SH-SY5Y (cell line): ENCODE data around the gene CREB3L2.

Experiments used
- GATA2 ChIP-seq: IDR thresholded peaks from 2 replicates; pipeline ENCODE4 v1.6.1; 2011; ENCODE audit warnings: mild to moderate bottlenecking, low read depth, low read length
- GATA3 ChIP-seq: IDR thresholded peaks from 2 replicates; pipeline ENCODE4 v1.6.1; 2011; ENCODE audit warnings: low read depth, mild to moderate bottlenecking, low read length, moderate library complexity

- no peak for TF ChIP-seq GATA3
- no peak for TF ChIP-seq GATA2
These were observed 28.9 kb upstream of the CREB3L2 start for GRCh38 chr7:138030679-138031351.
